Panc1 (cell line): ENCODE data around the gene PKNOX2.

Source experiments
- CTCF ChIP-seq: fragments of 450-650 bp; IDR thresholded peaks from 2 replicates; pipeline ENCODE4 v1.5.1; 2017; ENCODE audit warnings: mild to moderate bottlenecking
- POLR2AphosphoS5 ChIP-seq: IDR thresholded peaks from 2 replicates; pipeline ENCODE4 v1.6.1; 2012; ENCODE audit warnings: mild to moderate bottlenecking, low read depth, low read length, moderate library complexity
- TCF7L2 ChIP-seq: IDR thresholded peaks from 2 replicates; pipeline ENCODE4 v1.6.1; 2011; ENCODE audit warnings: mild to moderate bottlenecking, low read depth, low read length, inconsistent platforms

GRCh38 chr11:125241104-125241503 is 76.6 kb downstream of the PKNOX2 start:
- no peak for TF ChIP-seq CTCF
- TF ChIP-seq TCF7L2, result no peak
- TF ChIP-seq POLR2AphosphoS5, result no peak
